HepG2 (cell line): ENCODE measurements around the gene SPOP. TPM values are rescaled to one million over a fixed set of nuclear protein-coding genes. Genes with fewer than 3 reads are reported as not detected.

ENCODE experiments used
- AHR ChIP-seq: IDR thresholded peaks from 2 replicates; pipeline ENCODE4 v1.6.1; 2018; ENCODE audit warnings: missing genetic modification reagents, missing compliant biosample characterization
- ATRX ChIP-seq: sonication (generic); formaldehyde crosslinking; IDR thresholded peaks from 2 replicates; pipeline ENCODE4 v1.4.0; 2020; ENCODE audit warnings: missing genetic modification reagents, borderline replicate concordance
- CBX1 ChIP-seq: IDR thresholded peaks from one replicate; pipeline ENCODE4 v1.6.1; 2016; ENCODE audit warnings: antibody characterized with exemption, low read depth
- HNF4G ChIP-seq, 2 experiments: sonication (generic) in 1 of 2; formaldehyde crosslinking in 1 of 2; IDR thresholded peaks; 2 replicates each; pipeline versions ENCODE4 v1.4.0 to v1.6.1; 2011 to 2020; ENCODE audit warnings: borderline replicate concordance in 2 of 2, low read depth in 2 of 2, mild to moderate bottlenecking in 2 of 2, low read length in 1 of 2, missing genetic modification reagents in 1 of 2, moderate library complexity in 1 of 2
- IRX3 ChIP-seq: sonication (generic); formaldehyde crosslinking; IDR thresholded peaks from 2 replicates; pipeline ENCODE4 v1.8.1; 2023; ENCODE audit warnings: mild to moderate bottlenecking, low read depth, missing genetic modification reagents, borderline replicate concordance
- MBD4 ChIP-seq: IDR thresholded peaks from 2 replicates; pipeline ENCODE4 v1.6.1; 2012; ENCODE audit warnings: low read length, inconsistent platforms, borderline replicate concordance
- MTA1 ChIP-seq: sonication (generic); formaldehyde crosslinking; IDR thresholded peaks from 2 replicates; pipeline ENCODE4 v1.4.0; 2020; ENCODE audit warnings: missing genetic modification reagents, mild to moderate bottlenecking, borderline replicate concordance
- POLR2G ChIP-seq: fragments of 200-400 bp; formaldehyde crosslinking; IDR thresholded peaks from 2 replicates; pipeline ENCODE4 v1.6.1; 2018; ENCODE audit warnings: mild to moderate bottlenecking, low read depth, low read length, moderate library complexity
- SP140L ChIP-seq: sonication (generic); formaldehyde crosslinking; IDR thresholded peaks from 2 replicates; pipeline ENCODE4 v1.4.0; 2020; ENCODE audit warnings: missing genetic modification reagents, borderline replicate concordance
- SUZ12 ChIP-seq: fragments of 150-350 bp; IDR thresholded peaks from 2 replicates; pipeline ENCODE4 v1.6.1; 2014; ENCODE audit warnings: low read depth, low read length
- ZFP36 ChIP-seq: fragments of 150-350 bp; IDR thresholded peaks from 2 replicates; pipeline ENCODE4 v1.6.1; 2018; ENCODE audit warnings: borderline replicate concordance, low read length, low read depth; ENCODE audit not compliant: partially characterized antibody
- ZMYM4 ChIP-seq: sonication (generic); formaldehyde crosslinking; IDR thresholded peaks from 2 replicates; pipeline ENCODE4 v1.8.1; 2023; ENCODE audit warnings: mild to moderate bottlenecking, missing genetic modification reagents
- ZNF235 ChIP-seq: sonication (generic); formaldehyde crosslinking; IDR thresholded peaks from 2 replicates; pipeline ENCODE4 v1.8.1; 2023; ENCODE audit warnings: mild to moderate bottlenecking, missing genetic modification reagents, borderline replicate concordance
- ZNF3 ChIP-seq: IDR thresholded peaks from 2 replicates; pipeline ENCODE4 v1.7.0; 2017; ENCODE audit warnings: inconsistent platforms
- ZNF329 ChIP-seq: sonication (generic); formaldehyde crosslinking; IDR thresholded peaks from 2 replicates; pipeline ENCODE4 v1.9.0; 2021; ENCODE audit warnings: low read depth, mild to moderate bottlenecking, missing genetic modification reagents
- ZNF510 ChIP-seq: sonication (generic); formaldehyde crosslinking; IDR thresholded peaks from 2 replicates; pipeline ENCODE4 v1.4.0; 2020; ENCODE audit warnings: low read depth, mild to moderate bottlenecking, missing genetic modification reagents
- ZNF850 ChIP-seq: sonication (generic); formaldehyde crosslinking; conservative IDR thresholded peaks from 2 replicates; pipeline ENCODE4 v1.9.0; 2021; ENCODE audit warnings: mild to moderate bottlenecking, missing genetic modification reagents
- polyA plus RNA-seq, 8 experiments: library from polyadenylated mRNA; depleted of rRNA in 3 of 8; stranded (reverse) in 7 of 8; unstranded in 1 of 8; fragments of >200 nt; fragmentation: Illumina TruSeq in 4 of 8; extraction: Trizol in 4 of 8; gene quantifications; 2 replicates each; pipeline versions ENCODE4 v1.2.1 to v1.2.3, GENCODE V29; 2011 to 2016; ENCODE audit warnings: low read depth in 4 of 8, missing spikeins in 1 of 8, mixed read lengths in 1 of 8; ENCODE audit not compliant: insufficient read depth in 1 of 8
- total RNA-seq, 5 experiments: library from RNA; depleted of rRNA; stranded (reverse); fragments of >200 nt; fragmentation: Illumina TruSeq; extraction: Trizol; gene quantifications; 2 replicates each; pipeline ENCODE4 v1.2.3, GENCODE V29; 2016; ENCODE audit warnings: low read depth in 1 of 5
- TF ChIP-seq, protein P1 (sequence below): sonication (generic); formaldehyde crosslinking; IDR thresholded peaks from 2 replicates; pipeline ENCODE4 v1.4.0; 2020; ENCODE audit warnings: missing genetic modification reagents
- TF ChIP-seq, protein P2 (sequence below): IDR thresholded peaks from 2 replicates; pipeline ENCODE4 v1.6.1; 2016; ENCODE audit warnings: missing compliant biosample characterization, missing genetic modification reagents, borderline replicate concordance
- TF ChIP-seq, protein P3 (sequence below): sonication (generic); formaldehyde crosslinking; IDR thresholded peaks from 2 replicates; pipeline ENCODE4 v1.5.0; 2020; ENCODE audit warnings: missing genetic modification reagents
- TF ChIP-seq, protein P4 (sequence below): sonication (generic); formaldehyde crosslinking; IDR thresholded peaks from 2 replicates; pipeline ENCODE4 v1.5.0; 2020; ENCODE audit warnings: mild to moderate bottlenecking, missing genetic modification reagents
- TF ChIP-seq, protein P5 (sequence below): sonication (generic); formaldehyde crosslinking; IDR thresholded peaks from 2 replicates; pipeline ENCODE4 v1.4.0; 2020; ENCODE audit warnings: missing genetic modification reagents; ENCODE audit errors: not compliant biosample characterization

SPOP gene
- total and polyA plus RNA-seq, 2 of the 13 experiments (the other 11 are each of a cell fraction or from before 2014, with no cell fraction given) = 52.8 to 60.8 TPM

DNA sequence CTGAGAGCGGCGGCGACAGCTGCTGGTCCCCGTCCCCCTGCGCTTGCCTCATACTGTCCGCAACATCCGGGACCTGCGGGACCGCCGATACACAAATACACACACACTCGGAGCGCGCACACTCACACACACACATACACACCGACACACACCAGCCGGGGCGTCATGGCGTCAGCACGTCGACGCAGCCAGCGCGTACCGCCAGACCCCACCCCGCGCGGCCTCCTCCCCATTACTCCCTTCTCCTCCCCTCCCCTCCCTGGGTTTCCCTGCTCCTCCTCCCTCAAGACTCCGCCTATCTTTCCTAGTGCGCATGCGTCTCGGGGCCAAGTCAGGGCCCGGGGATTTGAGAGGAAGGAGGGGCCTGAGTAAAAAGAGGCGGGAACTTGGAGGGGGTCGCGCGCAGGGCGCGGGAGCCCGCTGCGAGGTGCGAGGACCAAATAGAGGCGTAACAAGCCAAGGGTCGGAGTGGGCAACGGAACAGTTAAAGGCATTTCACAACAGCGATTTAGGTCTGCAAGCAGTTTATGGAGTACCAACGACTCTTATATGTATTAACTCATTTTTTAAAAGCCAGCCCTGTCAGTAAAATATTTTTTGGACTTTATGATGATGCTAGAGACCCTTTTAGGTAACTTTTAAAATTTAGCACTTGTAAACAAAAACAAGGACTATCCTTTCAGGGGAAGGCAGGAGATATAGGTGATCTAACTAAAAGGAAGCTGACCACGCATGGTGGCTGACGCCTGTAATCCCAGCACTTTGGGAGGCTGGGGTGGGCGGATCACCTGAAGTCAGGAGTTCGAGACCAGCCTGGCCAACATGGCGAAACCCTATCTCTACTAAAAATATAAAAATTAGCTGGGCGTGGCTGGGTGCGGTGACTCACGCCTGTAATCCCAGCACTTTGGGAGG, at the start of gene SPOP (continued):
- TF ChIP-seq AHR (peak; percentile 95), HNF4G (IDR thresholded peaks at IDR 0.05; ENCODE audit: borderline replicate concordance, low read depth, low read length) (no peak), HNF4G (CRISPR knock-in tag; IDR thresholded peaks at IDR 0.05; ENCODE audit: borderline replicate concordance, low read depth) (peak; percentile 51; the same call in 1 of the 2 replicates), SP140L (CRISPR knock-in tag) (peak; percentile 99), CBX1 (peak; percentile 69), ZMYM4 (CRISPR knock-in tag) (peak; percentile 96), IRX3 (peak; percentile 98), ZNF329 (CRISPR knock-in tag) (0 out of 2 replicates have a peak, but pooled peaks have one; percentile 83), POLR2G (peak; percentile 69), SUZ12 (0 out of 2 replicates have a peak, but pooled peaks have one; percentile 19), ZNF850 (CRISPR knock-in tag) (no peak), ZNF3 (CRISPR knock-in tag) (peak; percentile 69; the same call in 1 of the 2 replicates), ZNF235 (CRISPR knock-in tag) (peak; percentile 81; the same call in 1 of the 2 replicates), ZFP36 (no peak), ZNF510 (CRISPR knock-in tag) (peak; percentile 99), MTA1 (peak; percentile 62; the same call in 1 of the 2 replicates), ATRX (CRISPR knock-in tag) (no peak), MBD4 (no peak)
- TF ChIP-seq, protein P1, sequence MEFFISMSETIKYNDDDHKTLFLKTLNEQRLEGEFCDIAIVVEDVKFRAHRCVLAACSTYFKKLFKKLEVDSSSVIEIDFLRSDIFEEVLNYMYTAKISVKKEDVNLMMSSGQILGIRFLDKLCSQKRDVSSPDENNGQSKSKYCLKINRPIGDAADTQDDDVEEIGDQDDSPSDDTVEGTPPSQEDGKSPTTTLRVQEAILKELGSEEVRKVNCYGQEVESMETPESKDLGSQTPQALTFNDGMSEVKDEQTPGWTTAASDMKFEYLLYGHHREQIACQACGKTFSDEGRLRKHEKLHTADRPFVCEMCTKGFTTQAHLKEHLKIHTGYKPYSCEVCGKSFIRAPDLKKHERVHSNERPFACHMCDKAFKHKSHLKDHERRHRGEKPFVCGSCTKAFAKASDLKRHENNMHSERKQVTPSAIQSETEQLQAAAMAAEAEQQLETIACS (CRISPR knock-in tag) = peak; percentile 92
- TF ChIP-seq, protein P2, sequence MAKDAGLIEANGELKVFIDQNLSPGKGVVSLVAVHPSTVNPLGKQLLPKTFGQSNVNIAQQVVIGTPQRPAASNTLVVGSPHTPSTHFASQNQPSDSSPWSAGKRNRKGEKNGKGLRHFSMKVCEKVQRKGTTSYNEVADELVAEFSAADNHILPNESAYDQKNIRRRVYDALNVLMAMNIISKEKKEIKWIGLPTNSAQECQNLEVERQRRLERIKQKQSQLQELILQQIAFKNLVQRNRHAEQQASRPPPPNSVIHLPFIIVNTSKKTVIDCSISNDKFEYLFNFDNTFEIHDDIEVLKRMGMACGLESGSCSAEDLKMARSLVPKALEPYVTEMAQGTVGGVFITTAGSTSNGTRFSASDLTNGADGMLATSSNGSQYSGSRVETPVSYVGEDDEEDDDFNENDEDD (CRISPR knock-in tag) = peak; percentile 100
- TF ChIP-seq, protein P3, sequence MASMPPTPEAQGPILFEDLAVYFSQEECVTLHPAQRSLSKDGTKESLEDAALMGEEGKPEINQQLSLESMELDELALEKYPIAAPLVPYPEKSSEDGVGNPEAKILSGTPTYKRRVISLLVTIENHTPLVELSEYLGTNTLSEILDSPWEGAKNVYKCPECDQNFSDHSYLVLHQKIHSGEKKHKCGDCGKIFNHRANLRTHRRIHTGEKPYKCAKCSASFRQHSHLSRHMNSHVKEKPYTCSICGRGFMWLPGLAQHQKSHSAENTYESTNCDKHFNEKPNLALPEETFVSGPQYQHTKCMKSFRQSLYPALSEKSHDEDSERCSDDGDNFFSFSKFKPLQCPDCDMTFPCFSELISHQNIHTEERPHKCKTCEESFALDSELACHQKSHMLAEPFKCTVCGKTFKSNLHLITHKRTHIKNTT (CRISPR knock-in tag) = no peak
- TF ChIP-seq, protein P4, sequence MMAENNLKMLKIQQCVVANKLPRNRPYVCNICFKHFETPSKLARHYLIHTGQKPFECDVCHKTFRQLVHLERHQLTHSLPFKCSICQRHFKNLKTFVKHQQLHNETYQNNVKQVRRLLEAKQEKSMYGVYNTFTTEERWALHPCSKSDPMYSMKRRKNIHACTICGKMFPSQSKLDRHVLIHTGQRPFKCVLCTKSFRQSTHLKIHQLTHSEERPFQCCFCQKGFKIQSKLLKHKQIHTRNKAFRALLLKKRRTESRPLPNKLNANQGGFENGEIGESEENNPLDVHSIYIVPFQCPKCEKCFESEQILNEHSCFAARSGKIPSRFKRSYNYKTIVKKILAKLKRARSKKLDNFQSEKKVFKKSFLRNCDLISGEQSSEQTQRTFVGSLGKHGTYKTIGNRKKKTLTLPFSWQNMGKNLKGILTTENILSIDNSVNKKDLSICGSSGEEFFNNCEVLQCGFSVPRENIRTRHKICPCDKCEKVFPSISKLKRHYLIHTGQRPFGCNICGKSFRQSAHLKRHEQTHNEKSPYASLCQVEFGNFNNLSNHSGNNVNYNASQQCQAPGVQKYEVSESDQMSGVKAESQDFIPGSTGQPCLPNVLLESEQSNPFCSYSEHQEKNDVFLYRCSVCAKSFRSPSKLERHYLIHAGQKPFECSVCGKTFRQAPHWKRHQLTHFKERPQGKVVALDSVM (CRISPR knock-in tag) = peak; percentile 66; the same call in 1 of the 2 replicates
- TF ChIP-seq, protein P5, sequence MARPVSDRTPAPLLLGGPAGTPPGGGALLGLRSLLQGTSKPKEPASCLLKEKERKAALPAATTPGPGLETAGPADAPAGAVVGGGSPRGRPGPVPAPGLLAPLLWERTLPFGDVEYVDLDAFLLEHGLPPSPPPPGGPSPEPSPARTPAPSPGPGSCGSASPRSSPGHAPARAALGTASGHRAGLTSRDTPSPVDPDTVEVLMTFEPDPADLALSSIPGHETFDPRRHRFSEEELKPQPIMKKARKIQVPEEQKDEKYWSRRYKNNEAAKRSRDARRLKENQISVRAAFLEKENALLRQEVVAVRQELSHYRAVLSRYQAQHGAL (CRISPR knock-in tag) = peak; percentile 50
